GM18508 (cell line): ENCODE data around the gene MCUB.
A peak's percentile ranks its signal among the peaks of the same experiment; 100 is the strongest.

Experiments
- ATAC-seq: cut with Tn5 transposase; IDR thresholded peaks from one replicate; pipeline ENCODE4 v1.9.1; 2021; ENCODE audit warnings: moderate number of reproducible peaks; ENCODE audit not compliant: insufficient read depth, unreplicated experiment

Gene MCUB

GRCh38 chr4:109719604-109720003, 159.6 kb downstream of the MCUB start:
- ATAC-seq, result no peak

GRCh38 chr4:109721033-109721432, 161.0 kb downstream of the MCUB start:
- ATAC-seq, result no peak

- ATAC-seq, result no peak
These were observed 162.3 kb downstream of the MCUB start for GRCh38 chr4:109722357-109722756.

GRCh38 chr4:109723110-109723509, 163.1 kb downstream of the MCUB start:
- no peak for ATAC-seq

GRCh38 chr4:109728385-109728784, 168.3 kb downstream of the MCUB start:
- ATAC-seq, result no peak

GRCh38 chr4:109729117-109729717, 169.2 kb downstream of the MCUB start:
- ATAC-seq, result no peak

GRCh38 chr4:109729718-109730618, 169.9 kb downstream of the MCUB start, which contains the start of gene PLA2G12A:
PLA2G12A (minus strand) TSS chr4:109730070; CDS start chr4:109729809, 261 bp downstream.
- ATAC-seq, result peak; percentile 58

- no peak for ATAC-seq
These were observed 170.8 kb downstream of the MCUB start for GRCh38 chr4:109730619-109731545.

GRCh38 chr4:109733728-109734127, 173.7 kb downstream of the MCUB start:
- ATAC-seq, result no peak

GRCh38 chr4:109735566-109736365, 175.7 kb downstream of the MCUB start:
- ATAC-seq, result no peak
